Eye (tissue), 1 donor: Measurements from ENCODE around the gene MYADML2.

Source experiments
- DNase-seq: peaks from one replicate; pipeline ENCODE4 v3.0.0-alpha.2; 2015

Gene MYADML2

DNA sequence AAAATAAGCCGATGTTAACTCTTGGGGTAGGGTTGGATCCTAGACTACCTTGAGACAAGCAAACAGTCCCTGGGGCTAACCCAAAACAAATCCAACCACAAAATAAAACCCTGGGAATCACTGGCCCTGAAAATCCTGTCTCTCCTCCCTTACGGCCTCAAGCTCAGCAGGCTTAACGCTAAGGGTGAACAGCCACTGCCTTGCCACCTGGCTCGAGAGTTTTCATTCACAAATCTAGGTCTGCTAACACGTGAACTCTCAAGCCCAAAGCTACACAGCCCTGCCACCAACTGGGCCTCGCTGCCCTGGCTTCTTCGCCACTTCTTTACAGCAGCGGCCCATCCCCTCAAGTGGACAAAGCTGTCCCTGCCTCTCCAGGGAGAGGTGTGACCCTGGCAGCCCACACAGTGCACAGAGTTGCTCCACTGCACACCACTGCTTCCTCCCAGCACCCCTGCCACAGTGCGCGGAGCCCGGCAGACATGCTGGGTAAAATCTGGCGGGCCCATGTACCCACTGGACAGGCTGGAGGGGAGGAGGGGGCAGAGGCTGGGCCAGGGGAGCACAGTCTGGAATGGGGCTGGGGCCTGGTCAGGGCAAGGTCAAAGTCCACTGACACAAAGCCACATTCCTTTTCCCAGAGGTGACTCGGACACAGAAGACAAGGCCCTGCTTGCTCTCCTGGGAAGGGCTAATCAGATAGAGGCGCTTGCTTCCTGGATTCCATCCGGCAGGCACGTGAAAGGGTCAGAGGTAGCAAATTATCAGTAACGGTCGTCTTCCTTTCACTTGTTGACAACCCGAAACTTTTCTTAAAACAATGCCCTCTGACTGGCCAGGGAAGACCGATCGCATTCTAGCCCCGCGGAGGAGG, 36.8 kb downstream of the MYADML2 start:
- DNase-seq: peak; percentile 36

DNA sequence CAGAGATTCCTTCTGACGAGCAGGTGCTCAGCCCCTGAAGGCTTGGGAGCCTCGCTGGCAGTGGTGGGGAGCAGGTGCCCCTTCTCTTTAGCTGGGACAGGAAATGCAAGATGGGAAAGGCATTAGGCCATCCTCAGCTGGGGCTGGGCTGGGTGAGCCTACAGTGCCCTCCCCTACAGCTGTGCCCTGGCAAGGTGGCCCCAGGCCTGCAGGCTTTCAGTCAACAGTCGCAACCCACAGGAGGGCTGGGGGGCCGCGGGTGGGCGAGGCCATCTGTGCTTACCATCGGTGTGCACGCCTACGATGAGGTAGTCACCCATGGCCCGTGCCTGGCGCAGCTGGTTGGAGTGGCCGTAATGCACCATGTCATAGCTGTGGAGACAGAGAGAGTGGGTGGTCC, 37.8 kb downstream of the MYADML2 start:
- no peak for DNase-seq

DNA sequence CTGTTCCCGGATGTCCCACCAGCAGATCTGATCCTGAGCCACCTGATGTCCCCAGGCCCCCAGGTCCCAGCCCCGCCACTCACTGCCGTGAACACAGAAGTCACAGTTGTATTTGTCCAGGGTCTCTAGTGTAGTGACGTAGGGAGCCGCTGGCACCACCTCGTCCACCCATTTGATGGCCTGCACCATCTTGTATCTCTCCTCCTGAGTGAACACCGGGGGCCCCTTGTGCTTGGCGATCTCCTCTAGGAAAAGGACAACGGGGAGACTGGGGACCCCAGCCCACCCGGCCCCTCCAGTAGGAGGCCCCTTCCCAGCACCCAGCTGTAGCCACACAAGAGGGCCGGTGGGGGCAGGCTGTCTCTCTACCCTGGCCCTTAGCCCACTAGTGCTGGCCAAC, 38.2 kb downstream of the MYADML2 start:
- no peak for DNase-seq

DNA sequence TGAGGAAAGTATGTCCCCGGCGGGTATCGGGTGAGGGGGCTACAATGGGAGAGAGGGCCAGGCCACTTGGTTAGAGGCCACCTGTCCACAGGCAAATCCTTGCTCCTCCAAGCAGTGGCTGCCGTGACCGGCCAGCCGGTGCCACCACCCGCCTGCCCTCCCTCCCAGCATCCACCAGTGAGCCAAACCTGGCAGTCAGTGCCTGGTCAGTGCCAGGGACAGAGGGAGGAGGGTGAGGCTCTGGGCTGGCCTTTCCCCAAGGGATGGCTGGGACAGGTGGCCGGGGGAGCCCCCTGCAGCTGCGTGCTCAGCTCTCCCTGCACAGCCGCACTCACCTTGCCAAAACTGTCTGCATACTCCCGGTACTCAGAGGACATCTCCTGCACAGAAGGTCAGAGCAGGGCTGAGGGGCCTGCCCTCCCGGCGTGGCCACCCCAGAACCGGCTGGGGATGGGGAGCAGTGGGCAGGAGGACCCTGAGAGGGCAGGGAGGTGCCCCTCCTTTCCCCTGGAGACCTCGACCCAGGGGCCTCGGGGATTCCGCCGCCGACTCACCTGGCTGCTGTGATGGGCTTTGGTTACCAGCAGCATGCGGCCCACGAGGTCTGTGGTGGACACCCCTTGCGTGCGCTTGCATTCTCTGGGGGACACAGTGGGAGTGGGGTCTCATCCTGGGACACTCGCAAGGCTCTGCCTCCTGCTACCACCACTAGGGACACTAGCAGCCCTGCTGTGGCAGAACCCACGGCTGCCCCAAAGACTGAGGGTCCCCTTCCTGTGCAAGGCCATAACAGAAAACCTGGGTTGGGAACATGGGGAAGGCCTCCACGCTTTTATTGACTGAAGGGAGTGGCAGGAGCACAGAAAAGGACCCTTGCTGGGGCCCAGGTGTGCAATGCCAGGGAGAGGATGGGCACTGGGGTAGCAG, 39.6 kb downstream of the MYADML2 start:
- no peak for DNase-seq

DNA sequence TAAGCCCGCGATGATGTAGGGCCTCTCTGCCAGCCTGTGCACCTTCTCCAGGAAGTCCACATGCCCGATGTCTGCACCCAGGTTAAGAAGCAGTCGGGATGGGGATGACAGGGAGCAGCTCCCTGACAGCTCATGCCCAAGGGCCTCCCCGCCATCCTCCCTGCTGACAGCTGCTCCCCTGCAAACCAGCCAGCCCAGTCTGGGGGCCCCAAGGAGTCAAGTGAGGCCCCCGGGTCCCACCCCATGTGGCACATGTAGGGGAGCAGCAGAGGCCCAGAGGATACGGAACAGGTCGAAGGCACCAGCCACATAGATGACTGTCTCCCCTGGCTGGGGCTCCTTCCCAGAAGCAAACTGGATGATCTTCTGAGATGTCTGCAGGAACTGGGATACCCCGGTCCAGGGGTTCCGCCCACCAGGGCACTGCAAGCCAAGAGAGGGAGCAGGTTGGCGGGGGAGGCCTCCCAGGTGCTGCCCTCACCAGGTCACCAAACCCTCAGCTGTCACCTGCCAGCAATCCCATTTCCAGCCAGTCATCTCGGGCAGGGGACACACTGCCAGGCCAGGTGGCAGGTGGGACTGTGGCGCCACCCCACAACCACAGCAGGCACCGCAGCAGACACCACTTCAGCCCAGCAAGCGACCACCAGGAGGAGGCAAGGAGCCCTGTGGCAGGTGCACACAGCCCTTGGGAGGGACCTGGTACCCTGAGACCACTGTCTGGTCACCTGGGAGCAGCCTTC, 40.4 kb downstream of the MYADML2 start:
- no peak for DNase-seq

DNA sequence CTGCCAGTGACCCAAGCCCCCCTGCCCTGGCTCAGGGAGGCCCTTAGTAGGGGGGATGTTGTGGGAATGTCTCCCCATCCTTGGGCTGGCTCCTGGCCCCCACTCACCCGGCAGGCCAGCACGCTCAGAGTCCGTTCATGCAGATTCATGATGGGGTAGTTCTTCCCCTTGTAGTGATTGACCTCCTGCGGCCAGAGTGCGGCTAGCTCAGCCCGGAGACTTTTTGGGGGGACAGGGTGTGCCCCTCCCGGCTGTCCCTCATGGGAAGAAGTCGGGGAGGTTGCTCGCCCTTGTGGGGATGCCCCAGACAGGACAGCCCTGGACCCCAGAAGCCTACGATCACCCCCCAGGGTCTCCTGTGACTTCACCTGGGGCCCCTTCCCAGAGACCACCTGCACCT, 41.0 kb downstream of the MYADML2 start:
- no peak for DNase-seq

DNA sequence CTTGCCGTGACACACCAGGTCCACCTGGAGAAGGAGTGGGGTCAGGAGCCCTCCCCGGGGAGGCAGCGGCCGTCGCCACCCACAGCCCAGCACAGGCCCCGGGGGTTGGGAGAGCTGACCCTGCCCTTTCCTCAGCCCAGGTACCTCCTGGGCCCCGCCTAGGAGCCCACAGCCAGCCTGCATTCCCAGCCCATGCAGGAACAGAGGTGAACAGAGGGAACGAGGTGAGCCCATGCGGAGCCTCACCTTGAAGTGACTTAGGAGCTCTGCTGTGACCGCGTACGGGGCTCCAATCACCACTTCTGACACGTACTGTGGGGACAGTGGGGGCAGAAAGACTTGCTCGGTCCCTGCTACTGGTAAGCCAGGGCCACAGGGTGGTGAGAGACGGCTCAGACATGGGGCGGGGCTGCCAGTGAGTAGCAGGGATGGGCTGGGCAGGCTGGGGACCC, 41.6 kb downstream of the MYADML2 start:
- DNase-seq: no peak

DNA sequence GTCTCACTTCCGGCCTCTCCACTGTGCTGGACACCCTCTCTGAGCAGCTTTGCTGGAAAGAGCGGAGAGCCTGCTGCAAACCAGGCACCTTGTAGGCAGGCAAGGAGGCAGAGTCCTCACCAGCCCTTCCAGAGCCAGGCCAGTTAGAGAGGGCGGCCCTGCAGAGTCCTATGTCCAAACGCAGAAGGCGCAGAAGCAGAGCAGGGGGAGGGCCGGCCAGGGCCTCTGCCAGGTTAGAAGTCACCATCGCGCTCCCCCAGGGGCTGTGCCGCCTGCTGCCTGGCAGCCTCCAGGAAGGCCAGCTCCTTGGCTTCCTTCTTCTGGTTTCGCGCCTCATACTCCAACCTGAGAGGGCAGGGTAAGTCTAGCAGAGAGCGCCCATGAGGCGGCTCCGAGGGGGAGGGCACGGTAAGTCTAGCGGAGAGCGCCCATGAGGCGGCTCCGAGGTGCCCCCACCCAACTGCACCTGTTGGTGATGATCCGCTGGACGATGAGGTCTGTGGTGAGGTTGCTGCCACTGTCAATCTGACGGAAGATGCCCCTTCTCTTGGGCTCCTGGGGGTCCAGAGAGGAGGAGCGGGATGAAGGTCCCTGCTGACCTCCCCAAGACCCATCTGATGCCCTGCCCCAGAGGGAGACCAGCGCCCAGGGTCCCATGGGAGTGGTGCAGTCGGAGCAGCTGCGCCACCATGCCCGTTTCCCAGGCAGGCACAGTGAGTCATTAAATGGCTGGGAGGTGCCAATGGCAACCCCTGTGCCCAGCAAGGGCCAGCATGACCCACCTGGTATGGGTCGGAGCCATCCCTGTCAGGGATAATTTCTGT, 42.2 kb downstream of the MYADML2 start:
- no peak for DNase-seq

DNA sequence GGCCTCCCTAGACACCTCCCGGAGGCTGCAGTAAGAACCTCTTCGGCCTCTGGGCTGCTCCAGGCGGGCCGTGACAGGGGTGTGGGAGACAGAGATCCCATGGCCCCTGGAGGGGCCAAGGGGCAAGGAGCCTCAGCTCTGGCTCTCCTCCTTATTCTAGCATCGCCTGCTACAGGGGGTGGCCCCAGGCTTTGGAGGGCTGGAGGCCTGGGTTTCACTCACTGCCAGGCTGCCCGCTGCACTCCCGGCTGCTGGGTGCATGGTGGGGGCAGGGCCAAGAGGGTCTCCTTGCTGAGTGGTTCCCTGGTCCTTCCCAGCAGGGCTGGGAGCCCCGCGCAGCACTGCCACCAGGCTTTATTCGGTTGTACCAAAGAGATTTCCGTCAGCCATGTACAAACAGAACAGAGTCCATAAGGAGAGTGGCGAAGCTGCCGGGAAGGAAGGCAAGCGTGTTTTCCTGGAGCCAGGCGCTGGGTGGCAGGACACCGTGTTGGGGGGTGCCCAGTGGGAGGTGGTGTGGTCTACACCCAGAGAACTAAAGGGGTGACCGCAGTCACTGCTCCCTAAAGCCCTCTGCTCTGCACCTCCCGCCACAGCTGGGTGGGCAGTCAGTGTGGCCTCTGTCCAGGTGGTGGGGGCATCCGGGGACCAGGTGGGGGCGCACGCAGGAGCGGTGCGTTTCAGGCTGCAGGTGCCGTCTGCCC, 43.0 kb downstream of the MYADML2 start:
- no peak for DNase-seq

DNA sequence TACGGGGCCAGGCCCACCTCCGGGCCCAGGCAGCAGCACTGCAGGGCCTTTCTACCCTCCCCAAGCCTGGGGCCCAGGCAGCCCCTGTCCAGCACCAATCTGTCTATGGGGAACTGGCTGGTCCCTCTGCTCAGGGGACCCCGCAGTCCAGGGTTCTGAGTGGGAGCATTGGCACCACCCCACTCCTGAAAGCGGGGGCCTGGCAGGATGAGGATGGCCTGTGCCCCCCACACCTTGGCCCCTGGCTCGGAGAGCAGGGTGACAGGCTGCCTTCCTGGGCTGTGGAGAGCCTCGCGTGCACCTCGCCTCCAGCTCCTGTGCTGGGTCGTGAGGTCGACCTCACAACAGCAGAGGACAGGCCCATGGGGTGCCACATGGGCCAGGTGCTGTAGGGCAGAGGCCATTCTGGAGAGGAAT, 43.6 kb downstream of the MYADML2 start:
- no peak for DNase-seq

DNA sequence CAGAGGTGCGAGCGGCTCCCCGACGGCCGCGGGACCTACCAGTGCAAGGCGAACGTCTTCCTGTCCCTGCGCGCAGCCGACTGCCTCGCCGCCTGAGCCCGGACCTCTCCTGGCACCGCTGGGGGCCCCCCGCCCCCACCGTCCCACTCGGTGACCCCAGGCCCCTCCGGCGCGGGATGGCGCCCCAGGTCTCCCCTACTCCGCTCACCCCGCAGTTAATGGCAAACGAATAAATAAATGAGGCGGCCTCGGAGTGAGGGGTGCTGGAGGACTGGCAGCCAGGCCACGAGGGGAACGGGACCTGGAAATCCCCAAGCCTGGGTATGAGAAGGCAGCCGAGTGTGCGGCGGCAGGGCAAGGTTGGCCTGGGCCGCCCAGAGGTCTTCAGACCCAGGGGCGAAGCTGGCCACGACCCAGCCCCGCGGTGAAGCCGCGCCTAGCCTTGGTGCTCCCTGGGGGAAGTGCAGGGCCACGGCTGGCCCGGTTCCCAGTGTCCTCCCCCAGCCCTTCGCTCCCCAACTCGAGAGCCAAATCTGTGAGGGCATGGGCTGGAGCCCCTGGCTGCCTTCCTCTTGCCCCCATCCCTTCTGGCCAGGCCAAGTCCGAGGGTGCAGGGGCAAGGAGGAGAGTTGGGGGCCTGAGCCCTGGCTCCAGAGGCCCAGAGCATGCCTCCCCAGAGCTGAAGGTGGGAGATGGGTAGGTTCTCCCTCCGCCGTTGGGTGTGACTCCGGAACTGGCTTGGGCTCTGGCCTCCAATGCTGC, 44.2 kb downstream of the MYADML2 start:
- no peak for DNase-seq

DNA sequence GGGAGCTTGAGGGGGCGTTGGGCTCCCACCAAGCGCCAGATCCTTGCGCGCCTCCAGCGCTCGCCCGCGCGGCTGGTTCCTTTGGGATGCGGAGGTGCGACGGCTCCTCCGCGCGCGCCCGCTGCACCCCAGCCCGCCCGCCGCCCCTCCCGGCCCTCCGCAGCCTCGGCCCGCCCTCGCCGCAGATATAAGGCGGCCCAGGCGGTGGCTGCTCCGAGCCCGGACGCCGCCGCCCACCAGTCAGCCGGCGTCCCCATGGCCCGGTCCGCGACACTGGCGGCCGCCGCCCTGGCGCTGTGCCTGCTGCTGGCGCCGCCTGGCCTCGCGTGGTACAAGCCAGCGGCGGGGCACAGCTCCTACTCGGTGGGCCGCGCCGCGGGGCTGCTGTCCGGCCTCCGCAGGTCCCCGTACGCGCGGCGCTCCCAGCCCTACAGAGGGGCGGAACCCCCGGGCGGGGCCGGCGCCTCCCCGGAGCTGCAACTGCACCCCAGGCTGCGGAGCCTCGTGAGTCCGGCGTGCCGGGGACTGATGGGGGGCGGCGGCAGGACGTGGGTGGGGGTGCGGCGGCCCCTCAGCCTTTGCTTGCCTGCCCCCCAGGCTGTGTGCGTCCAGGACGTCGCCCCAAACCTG, 44.9 kb downstream of the MYADML2 start, which contains the start of gene NPB:
NPB (plus strand) TSS at position 216 of the 630 bp plus-strand sequence; CDS start at position 256, 40 bp downstream.
- peak; percentile 43 for DNase-seq

DNA sequence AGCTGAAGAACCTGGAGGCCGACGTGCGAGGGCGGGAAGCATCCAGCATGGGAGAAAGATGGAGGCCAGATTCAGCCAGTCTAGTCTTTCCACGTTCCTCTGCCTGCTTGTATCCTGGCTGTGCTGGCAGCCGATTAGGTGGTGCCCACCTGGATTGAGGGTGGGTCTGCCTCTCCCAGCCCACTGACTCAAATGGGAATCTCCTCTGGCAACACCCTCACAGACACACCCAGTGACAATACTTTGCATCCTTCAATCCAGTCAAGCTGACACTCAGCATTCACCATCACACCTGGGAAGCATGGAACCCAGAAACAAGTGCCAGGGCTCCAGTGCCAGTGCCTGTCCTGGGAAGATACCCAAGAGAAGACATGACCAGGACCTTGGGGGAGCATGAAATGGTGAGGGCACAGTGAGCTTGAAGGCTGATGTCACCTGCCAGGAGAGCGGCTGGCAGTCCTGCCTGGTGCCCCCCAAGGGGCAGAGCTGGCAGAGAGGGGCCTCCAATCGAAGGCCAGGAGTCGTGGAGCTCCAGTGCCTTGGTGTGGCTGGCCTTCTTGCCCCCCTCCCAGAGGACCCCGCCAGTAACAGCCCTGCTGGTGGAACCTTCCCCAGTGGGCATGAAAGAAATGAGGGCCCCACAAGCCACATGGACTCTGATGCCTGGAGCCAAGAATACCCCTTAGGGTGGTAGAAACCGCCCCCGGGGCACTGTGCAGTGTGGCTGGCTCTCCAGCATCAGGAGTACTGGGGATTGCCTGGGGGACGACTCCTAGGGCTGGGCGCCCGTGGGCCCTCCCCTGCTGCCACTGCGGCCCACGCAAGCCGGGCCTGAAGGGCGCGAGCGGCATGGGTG, 45.6 kb downstream of the MYADML2 start:
- peak; percentile 7 for DNase-seq

DNA sequence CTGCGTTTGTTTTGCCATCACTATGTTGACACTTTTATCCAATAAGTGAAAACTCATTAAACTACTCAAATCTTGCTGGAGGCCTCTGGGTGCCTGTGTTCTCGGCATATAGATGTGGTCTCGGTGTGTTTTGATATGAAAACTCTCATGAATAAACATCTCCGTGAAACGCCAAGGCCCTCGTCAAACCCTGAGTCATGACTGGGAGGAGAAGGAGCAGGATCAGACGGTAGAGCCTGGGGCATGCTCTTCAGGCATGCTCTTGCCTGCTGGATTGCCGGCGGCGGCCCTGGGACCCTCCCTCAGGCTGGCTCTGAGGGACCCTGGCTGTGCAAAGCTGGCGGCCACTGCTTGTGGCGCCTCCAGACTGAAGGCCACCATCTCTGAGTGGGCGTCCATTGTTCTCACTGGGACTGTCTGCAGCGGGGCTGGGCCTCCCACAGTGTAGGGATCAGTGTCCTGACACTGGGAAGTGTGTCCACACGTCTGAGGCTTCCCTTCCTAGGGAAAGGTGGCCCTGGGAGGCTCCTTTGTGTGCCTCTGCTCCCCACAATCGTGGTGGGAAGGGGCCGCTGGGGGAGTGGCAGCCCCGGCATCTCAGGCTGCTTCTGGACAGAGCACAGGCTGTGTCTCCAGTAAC, 46.7 kb downstream of the MYADML2 start:
- DNase-seq: no peak

DNA sequence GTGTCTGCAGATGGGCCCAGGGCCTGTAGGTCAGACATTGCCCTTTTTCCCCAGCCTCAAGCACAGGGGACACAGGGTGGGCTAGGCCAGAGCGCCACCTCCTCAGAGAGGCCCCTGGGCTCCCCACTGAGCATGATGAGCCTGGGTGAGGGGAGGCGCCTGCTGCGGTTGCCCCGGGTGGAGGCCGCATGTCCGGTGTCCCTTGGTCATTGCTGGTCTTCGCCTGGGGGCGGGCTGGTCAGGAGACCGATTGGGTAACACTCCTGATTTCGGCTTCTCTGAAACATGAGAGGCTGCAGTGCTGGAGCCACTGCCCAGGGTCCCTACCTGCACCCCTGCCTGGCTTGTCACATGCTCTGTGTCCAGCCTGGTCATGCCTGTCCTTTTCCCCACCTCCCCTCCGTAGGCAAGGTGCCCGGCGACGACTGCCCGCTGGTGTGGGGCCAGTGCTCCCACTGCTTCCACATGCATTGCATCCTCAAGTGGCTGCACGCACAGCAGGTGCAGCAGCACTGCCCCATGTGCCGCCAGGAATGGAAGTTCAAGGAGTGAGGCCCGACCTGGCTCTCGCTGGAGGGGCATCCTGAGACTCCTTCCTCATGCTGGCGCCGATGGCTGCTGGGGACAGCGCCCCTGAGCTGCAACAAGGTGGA, 47.4 kb downstream of the MYADML2 start:
- no peak for DNase-seq

DNA sequence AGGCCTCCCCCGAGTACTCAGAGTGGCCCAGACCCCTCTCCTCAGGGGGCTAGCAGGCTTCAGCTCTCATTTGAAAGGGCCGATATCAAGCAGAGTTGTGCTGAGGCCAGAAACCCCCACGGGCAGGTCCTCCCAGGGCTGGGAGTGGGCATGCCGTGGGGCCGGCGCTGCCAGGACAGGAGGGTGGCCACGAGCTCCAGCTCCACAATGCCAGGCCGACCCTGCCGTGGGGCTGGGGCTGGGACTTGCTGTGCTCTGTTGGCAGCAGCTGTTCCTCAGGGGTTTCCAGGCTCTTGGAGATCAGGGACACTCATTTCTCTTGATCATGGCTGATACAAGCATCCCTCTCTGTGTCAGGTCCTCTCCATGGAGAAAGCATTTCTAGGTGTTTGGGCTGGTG, 48.1 kb downstream of the MYADML2 start:
- DNase-seq: no peak

DNA sequence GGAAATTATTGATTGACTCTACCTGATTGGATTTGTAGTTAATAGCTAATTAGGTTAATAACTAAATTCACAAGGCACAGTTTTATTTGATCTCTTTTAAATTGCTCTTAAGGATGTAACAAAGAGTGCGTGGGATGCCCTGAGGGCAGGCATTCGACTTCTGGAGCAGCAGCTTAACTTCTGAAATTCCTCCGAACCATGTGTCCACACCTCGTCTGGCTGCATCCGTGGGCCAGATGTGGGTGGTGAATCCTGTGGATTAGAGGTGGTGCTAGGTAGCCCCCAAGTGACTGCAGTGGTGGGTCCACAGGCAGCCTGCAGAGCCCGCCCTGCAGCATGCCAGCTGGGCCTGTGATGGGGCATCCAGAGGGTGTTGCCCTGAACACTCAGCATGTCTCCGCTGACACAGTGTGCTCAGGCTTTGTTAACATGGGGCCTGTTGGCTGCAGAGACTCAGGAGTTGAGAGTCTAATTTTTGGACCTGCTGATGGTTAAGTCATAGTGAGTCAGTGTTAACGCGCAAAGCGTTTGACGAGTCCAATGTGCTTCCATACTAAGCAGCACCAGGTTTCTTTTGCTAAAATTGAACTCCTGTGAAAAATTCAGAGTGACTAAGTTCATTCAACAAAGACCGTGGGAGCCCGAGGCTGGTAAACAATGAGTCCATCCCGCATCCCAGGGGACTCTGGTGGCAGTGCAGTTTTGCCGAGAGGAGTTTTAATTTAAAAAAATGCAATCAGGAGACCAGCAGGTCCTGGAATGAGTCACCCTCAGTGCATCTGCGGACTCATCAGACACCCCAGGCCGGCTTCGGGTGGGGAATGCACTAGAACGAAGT, 48.8 kb downstream of the MYADML2 start:
- peak; percentile 7 for DNase-seq
